K562 (cell line): Measurements from ENCODE around the gene ISG20L2.

Experiments
- BRD9 ChIP-seq: fragments of 450-650 bp; IDR thresholded peaks from 2 replicates; pipeline ENCODE4 v1.6.1; 2018; ENCODE audit warnings: low read depth; ENCODE audit not compliant: partially characterized antibody
- CTCF ChIP-seq, 3 experiments: IDR thresholded peaks in 2 of 3; conservative IDR thresholded peaks in 1 of 3; 2 replicates each; pipeline ENCODE4 v1.5.1; 2011 to 2012; ENCODE audit warnings: low read length in 3 of 3, mild to moderate bottlenecking in 3 of 3, control low read depth in 2 of 3, improper control_type of control experiment in 1 of 3, inconsistent platforms in 1 of 3, low read depth in 1 of 3, mixed read lengths in 1 of 3, moderate library complexity in 1 of 3; ENCODE audit not compliant: insufficient read depth in 2 of 3
- RAD51 ChIP-seq: fragments of 450-650 bp; IDR thresholded peaks from 2 replicates; pipeline ENCODE4 v1.7.1; 2016; ENCODE audit warnings: low read depth, mild to moderate bottlenecking, borderline replicate concordance
- SIN3A ChIP-seq, 2 experiments: fragments of 150-350 bp in 1 of 2; IDR thresholded peaks; 2 replicates each; pipeline ENCODE4 v1.6.1; 2011 to 2016; ENCODE audit warnings: borderline replicate concordance in 2 of 2, low read depth in 2 of 2, low read length in 2 of 2, mild to moderate bottlenecking in 2 of 2, moderate library complexity in 2 of 2; ENCODE audit not compliant: control insufficient read depth in 1 of 2
- SRSF9 ChIP-seq: fragments of 200-400 bp; formaldehyde crosslinking; IDR thresholded peaks from 2 replicates; pipeline ENCODE4 v1.6.1; 2017; ENCODE audit warnings: low read depth, low read length, borderline replicate concordance
- TAF1 ChIP-seq: IDR thresholded peaks from 2 replicates; pipeline ENCODE4 v1.6.1; 2011; ENCODE audit warnings: mild to moderate bottlenecking, low read length, moderate library complexity; ENCODE audit not compliant: insufficient read depth, control insufficient read depth, severe bottlenecking; ENCODE audit errors: extremely low read depth
- TCF3 ChIP-seq: sonication (generic); formaldehyde crosslinking; IDR thresholded peaks from 2 replicates; pipeline ENCODE4 v1.4.0; 2020; ENCODE audit warnings: mild to moderate bottlenecking, missing genetic modification reagents
- TEAD2 ChIP-seq: fragments of 450-650 bp; IDR thresholded peaks from 2 replicates; pipeline ENCODE4 v1.6.1; 2016; ENCODE audit warnings: missing genetic modification characterization, control low read depth, missing compliant biosample characterization
- YBX1 ChIP-seq: fragments of 450-650 bp; IDR thresholded peaks from 2 replicates; pipeline ENCODE4 v1.7.1; 2016; ENCODE audit warnings: mild to moderate bottlenecking
- ZC3H11A ChIP-seq: IDR thresholded peaks from 2 replicates; pipeline ENCODE4 v1.6.1; 2012; ENCODE audit warnings: low read depth, low read length, improper control_type of control experiment

DNA sequence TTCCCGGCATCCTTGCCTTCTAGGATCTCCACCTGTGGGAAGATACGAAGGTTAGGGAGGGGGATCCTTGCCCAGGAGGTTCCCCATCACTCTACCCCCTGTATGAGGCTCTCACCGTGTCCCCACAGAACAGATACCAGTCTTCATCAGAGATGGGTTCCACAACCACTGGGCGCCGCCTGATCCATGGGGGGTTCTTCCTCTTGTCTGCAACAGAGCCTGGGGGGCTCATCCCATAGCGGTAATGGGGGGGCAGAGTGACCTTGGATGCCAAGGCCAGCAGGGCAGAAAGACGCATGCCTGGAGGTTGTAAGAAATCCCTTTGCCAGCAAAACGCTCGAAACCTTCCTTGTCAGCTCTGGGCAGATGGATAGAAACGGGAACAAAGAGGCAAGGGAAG lies 9.8 kb upstream of the ISG20L2 start:
- TF ChIP-seq ZC3H11A (no peak), TEAD2 (tag) (no peak), CTCF (IDR thresholded peaks at IDR 0.05 in 2 of 3, conservative IDR thresholded peaks at IDR 0.05 in 1 of 3; ENCODE audit: insufficient read depth in 2 of 3, low read depth in 1 of 3, low read length in 3 of 3) (no peak), BRD9 (no peak), SIN3A (IDR thresholded peaks at IDR 0.05; ENCODE audit: borderline replicate concordance in 2 of 2, control insufficient read depth in 1 of 2, low read depth in 2 of 2, low read length in 2 of 2) (no peak), TCF3 (CRISPR knock-in tag) (no peak), RAD51 (no peak), YBX1 (no peak), TAF1 (no peak), SRSF9 (no peak)
